ENCODE measurements around the gene RAI1.

RAI1 gene

GRCh38 chr17:17843096-17843495 lies 161.8 kb downstream of the RAI1 start:
- in situ Hi-C loops (cut with HindIII; ENCODE audit: low sequenced_read_pairs), result no loop called here
- TF ChIP-seq CTCF (IDR thresholded peaks at IDR 0.05; ENCODE audit: low read depth, low read length), result no peak
- no peak overlapping the region for H3K4me3 ChIP-seq (ENCODE audit: low read depth, low read length)
- no peak for DNase-seq (ENCODE audit: low read depth, low spot score)

GRCh38 chr17:17844079-17844478 lies 162.8 kb downstream of the RAI1 start:
- H3K4me3 ChIP-seq (ENCODE audit: low read depth, low read length), result no peak overlapping the region
- no peak for DNase-seq (ENCODE audit: low read depth, low spot score)
- in situ Hi-C loops (cut with HindIII; ENCODE audit: low sequenced_read_pairs), result no loop called here
- TF ChIP-seq CTCF (IDR thresholded peaks at IDR 0.05; ENCODE audit: low read depth, low read length), result no peak

GRCh38 chr17:17844500-17844899 lies 163.2 kb downstream of the RAI1 start:
- H3K4me3 ChIP-seq (ENCODE audit: low read depth, low read length), result no peak overlapping the region
- no peak for TF ChIP-seq CTCF (IDR thresholded peaks at IDR 0.05; ENCODE audit: low read depth, low read length)
- in situ Hi-C loops (cut with HindIII; ENCODE audit: low sequenced_read_pairs), result no loop called here
- no peak for DNase-seq (ENCODE audit: low read depth, low spot score)

- no peak for DNase-seq (ENCODE audit: low read depth, low spot score)
- TF ChIP-seq CTCF (IDR thresholded peaks at IDR 0.05; ENCODE audit: low read depth, low read length), result no peak
- no peak overlapping the region for H3K4me3 ChIP-seq (ENCODE audit: low read depth, low read length)
- in situ Hi-C loops (cut with HindIII; ENCODE audit: low sequenced_read_pairs), result no loop called here
Observed at GRCh38 chr17:17845046-17845775, 164.0 kb downstream of the RAI1 start.

- no peak for TF ChIP-seq CTCF (IDR thresholded peaks at IDR 0.05; ENCODE audit: low read depth, low read length)
- in situ Hi-C loops (cut with HindIII; ENCODE audit: low sequenced_read_pairs), result no loop called here
- no peak overlapping the region for H3K4me3 ChIP-seq (ENCODE audit: low read depth, low read length)
- DNase-seq (ENCODE audit: low read depth, low spot score), result no peak
Observed at GRCh38 chr17:17846003-17846402, 164.7 kb downstream of the RAI1 start.

GRCh38 chr17:17846645-17847044 lies 165.4 kb downstream of the RAI1 start:
- no peak for TF ChIP-seq CTCF (IDR thresholded peaks at IDR 0.05; ENCODE audit: low read depth, low read length)
- DNase-seq (ENCODE audit: low read depth, low spot score), result no peak
- in situ Hi-C loops (cut with HindIII; ENCODE audit: low sequenced_read_pairs), result no loop called here
- H3K4me3 ChIP-seq (ENCODE audit: low read depth, low read length), result no peak overlapping the region
